HepG2 (cell line): ENCODE results near the gene LIMK2. TPM values are rescaled to one million over a fixed set of nuclear protein-coding genes. Genes with fewer than 3 reads are reported as not detected.
"Not testable (repeated sequence)": the region's sequence is repeated elsewhere in the genome, so short reads cannot be mapped to it uniquely, and the experiment has no call there.

Experiments
- ATAC-seq: fragments of 200-7000 bp; cut with Tn5 transposase; 3 replicates; pipeline ENCODE4 v1.9.1; 2020; ENCODE audit warnings: mild to moderate bottlenecking, moderate library complexity
- BruUV-seq: library from RNA; stranded (reverse); fragments of 400-500 nt; replicated peaks from 2 replicates; lab custom pipeline; 2021; lab: Mats Ljungman, UMichigan
- CTCF ChIA-PET: fragments of 300-600 bp; formaldehyde crosslinking; extraction: SDS; loops from one replicate; lab custom pipeline; 2021; ENCODE audit warnings: low total read pairs, inconsistent platforms, low intra/inter-chr PET ratio; lab: Yijun Ruan, JAX
- POLR2A ChIA-PET: fragments of 350-600 bp; sonication (Branson Sonifier 250); formaldehyde crosslinking; loops from one replicate; lab custom pipeline; 2020; ENCODE audit warnings: antibody characterized with exemption, inconsistent platforms; lab: Yijun Ruan, JAX
- DNase-seq: peaks from one replicate; pipeline ENCODE4 v3.0.0-alpha.2; 2015; ENCODE audit warnings: low spot score
- FAIRE-seq: peaks from 3 replicates; lab custom pipeline; 2011; peaks lifted over from hg19 to GRCh38; lab: Jason Lieb, UNC
- H2AFZ ChIP-seq: one replicate; pipeline ENCODE4 v1.6.1; 2011; ENCODE audit warnings: low read length, inconsistent platforms
- H3K27ac ChIP-seq: fragments of 300-600 bp; 3 replicates; pipeline ENCODE4 v1.8.0; 2011; ENCODE audit warnings: mixed run types, mild to moderate bottlenecking, mixed read lengths, low read length, inconsistent platforms; ENCODE audit not compliant: insufficient read depth; ENCODE audit errors: extremely low read length
- H3K27me3 ChIP-seq, 2 experiments: fragments of 200-600 bp in 1 of 2; 2 replicates in 1 of 2; 3 replicates in 1 of 2; pipeline versions ENCODE4 v1.6.0 to v1.8.0; 2011; ENCODE audit warnings: low read length in 2 of 2, mild to moderate bottlenecking in 2 of 2, moderate library complexity in 2 of 2, inconsistent platforms in 1 of 2; ENCODE audit not compliant: insufficient read depth in 2 of 2, control insufficient read depth in 1 of 2
- H3K36me3 ChIP-seq, 2 experiments: fragments of 200-600 bp in 1 of 2; replicated peaks in 1 of 2; 2 replicates in 1 of 2; 3 replicates in 1 of 2; pipeline versions ENCODE4 v1.5.1 to v1.8.0; 2011; ENCODE audit warnings: low read length in 2 of 2, inconsistent platforms in 1 of 2; ENCODE audit not compliant: insufficient read depth in 2 of 2, control insufficient read depth in 1 of 2
- H3K4me1 ChIP-seq: 2 replicates; pipeline ENCODE4 v1.5.1; 2012; ENCODE audit warnings: low read length, inconsistent platforms; ENCODE audit not compliant: insufficient read depth
- H3K4me2 ChIP-seq: 2 replicates; pipeline ENCODE4 v1.6.0; 2011; ENCODE audit warnings: low read depth, low read length, inconsistent platforms
- H3K4me3 ChIP-seq, 3 experiments: fragments of 200-600 bp in 1 of 3; sonication (generic), shearing (Covaris generic) in 1 of 3; replicated peaks in 1 of 3; 2 replicates each; pipeline ENCODE4 v1.5.1; 2011 to 2016; ENCODE audit warnings: low read length in 3 of 3, inconsistent platforms in 2 of 3, low read depth in 2 of 3, mild to moderate bottlenecking in 2 of 3, control low read depth in 1 of 3, mixed read lengths in 1 of 3; ENCODE audit not compliant: insufficient read depth in 1 of 3
- H3K79me2 ChIP-seq: one replicate; pipeline ENCODE4 v1.6.1; 2011; ENCODE audit warnings: low read length, inconsistent platforms; ENCODE audit not compliant: insufficient read depth
- H3K9ac ChIP-seq: 2 replicates; pipeline ENCODE4 v1.6.0; 2011; ENCODE audit warnings: mild to moderate bottlenecking, low read depth, low read length, inconsistent platforms; ENCODE audit not compliant: insufficient read depth
- H3K9me3 ChIP-seq: 2 replicates; pipeline ENCODE4 v1.5.1; 2012; ENCODE audit warnings: mild to moderate bottlenecking, low read length
- H4K20me1 ChIP-seq: 2 replicates; pipeline ENCODE4 v1.6.0; 2011; ENCODE audit warnings: inconsistent platforms, mild to moderate bottlenecking, low read length, moderate library complexity; ENCODE audit not compliant: insufficient read depth
- PRDM15 ChIP-seq: sonication (generic); formaldehyde crosslinking; IDR thresholded peaks from 2 replicates; pipeline ENCODE4 v1.4.0; 2020; ENCODE audit warnings: missing genetic modification reagents
- WGBS: methylation state at CpG from one replicate; pipeline ENCODE4 v1.1.6; 2017; ENCODE audit warnings: low lambda C conversion rate; 5-methylcytosine and 5-hydroxymethylcytosine counted together
- in situ Hi-C: cut with HindIII; loops from 2 replicates; pipeline ENCODE4 v1.10.0; 2017; ENCODE audit warnings: low pct_unique_long_range_greater_than_20kb; ENCODE audit not compliant: extremely low pct_ligation_motif_present
- intact Hi-C: fragments of 100-400 bp; cut with micrococcal nuclease; formaldehyde crosslinking; loops from one replicate; pipeline ENCODE4 v1.10.0; 2022; ENCODE audit not compliant: unreplicated experiment
- polyA plus RNA-seq, 8 experiments: library from polyadenylated mRNA; depleted of rRNA in 3 of 8; stranded (reverse) in 7 of 8; unstranded in 1 of 8; fragments of >200 nt; fragmentation: Illumina TruSeq in 4 of 8; extraction: Trizol in 4 of 8; gene quantifications; 2 replicates each; pipeline versions ENCODE4 v1.2.1 to v1.2.3, GENCODE V29; 2011 to 2016; ENCODE audit warnings: low read depth in 4 of 8, missing spikeins in 1 of 8, mixed read lengths in 1 of 8; ENCODE audit not compliant: insufficient read depth in 1 of 8
- total RNA-seq, 5 experiments: library from RNA; depleted of rRNA; stranded (reverse); fragments of >200 nt; fragmentation: Illumina TruSeq; extraction: Trizol; gene quantifications; 2 replicates each; pipeline ENCODE4 v1.2.3, GENCODE V29; 2016; ENCODE audit warnings: low read depth in 1 of 5

The LIMK2 gene
- total and polyA plus RNA-seq, 2 of the 13 experiments (the other 11 are each of a cell fraction or from before 2014, with no cell fraction given) = 20.9 to 29.8 TPM

GRCh38 chr22:31204352-31204984, 7.6 kb upstream of the LIMK2 start:
- H3K9ac ChIP-seq, BruUV-seq, H2AFZ ChIP-seq, H3K27me3 ChIP-seq, H3K4me3 ChIP-seq, H3K79me2 ChIP-seq, H3K4me2 ChIP-seq, CTCF ChIA-PET, H3K9me3 ChIP-seq, intact Hi-C loops, H3K27ac ChIP-seq, H4K20me1 ChIP-seq, ATAC-seq, FAIRE-seq, DNase-seq, POLR2A ChIA-PET, in situ Hi-C loops: not testable (repeated sequence)
- H3K4me1 ChIP-seq = peaks cover 16% of the 10 kb centered on the region
- peaks cover 7 to 36% of the 10 kb centered on the region in 2 experiments for H3K36me3 ChIP-seq
- 100% methylated on average over 4 of the region's 8 CpGs for WGBS

DNA sequence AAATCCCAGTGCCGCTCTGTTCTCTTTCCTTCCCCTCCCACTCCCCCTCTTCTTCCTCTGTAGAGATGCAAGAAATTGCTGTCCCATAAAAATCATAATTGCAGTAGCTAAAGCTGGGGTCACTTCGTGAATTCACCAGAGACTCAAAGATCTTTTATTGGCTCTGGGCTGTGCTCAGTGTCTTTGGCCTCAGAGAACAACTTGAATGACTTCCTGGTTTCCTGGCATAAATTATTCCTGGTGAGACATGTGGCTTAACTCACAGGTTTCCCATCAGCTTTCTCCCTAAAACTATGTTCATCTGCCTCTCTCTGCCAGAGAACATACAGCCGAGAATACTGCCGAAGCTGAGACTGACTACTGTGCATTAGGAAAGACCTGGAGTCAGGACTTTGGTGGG, 7.0 kb upstream of the LIMK2 start:
- H3K9ac ChIP-seq, CTCF ChIA-PET, H4K20me1 ChIP-seq, POLR2A ChIA-PET, in situ Hi-C loops, BruUV-seq, FAIRE-seq, DNase-seq, H3K79me2 ChIP-seq, H3K9me3 ChIP-seq, H2AFZ ChIP-seq: not testable (repeated sequence)
- WGBS = 99% methylated on average over 4 of the region's 4 CpGs
- TF ChIP-seq PRDM15 = peak; percentile 63; the same call in 1 of the 2 replicates
- TF ChIP-seq, all 625 proteins: peak for 1; not testable (repeated sequence) for 624
- H3K4me2 ChIP-seq, H3K27ac ChIP-seq, ATAC-seq, H3K4me3 ChIP-seq, intact Hi-C loops, H3K27me3 ChIP-seq: not testable (repeated sequence)
- Histone ChIP-seq H3K36me3 (peaks cover 6 to 35% of the 10 kb centered on the region in 2 experiments), H3K4me1 (peaks cover 20% of the 10 kb centered on the region)

- H3K27ac ChIP-seq, CTCF ChIA-PET, ATAC-seq: not testable (repeated sequence)
These were observed 5.6 kb upstream of the LIMK2 start for GRCh38 chr22:31206460-31206859.

More at GRCh38 chr22:31206460-31206859, 5.6 kb upstream of the LIMK2 start:
- H4K20me1 ChIP-seq, H3K4me2 ChIP-seq, H3K27me3 ChIP-seq, intact Hi-C loops, H3K79me2 ChIP-seq, H3K9me3 ChIP-seq, DNase-seq, H2AFZ ChIP-seq, in situ Hi-C loops, FAIRE-seq, H3K4me3 ChIP-seq, H3K9ac ChIP-seq: not testable (repeated sequence)
- POLR2A ChIA-PET = interaction anchor here (1.6 kb wide), 1 partner anchor 46 kb away, joined by 8 read pairs; the partner anchor contains the start of gene RNF185
- H3K36me3 ChIP-seq = peaks cover 5 to 23% of the 10 kb centered on the region in 2 experiments; a peak in 4 of 5 replicates
- BruUV-seq = TSS peak; percentile 47
- WGBS = 100% methylated on average over 2 of the region's 3 CpGs
- H3K4me1 ChIP-seq = peaks cover 34% of the 10 kb centered on the region
